Hepatocyte (in vitro differentiated cells): Measurements from ENCODE around the gene SH3BGR.

Source experiments
- EZH2 ChIP-seq: fragments of 200-600 bp; sonication (generic); IDR thresholded peaks from 2 replicates; pipeline ENCODE4 v1.6.1; 2016; ENCODE audit warnings: antibody characterized with exemption, mild to moderate bottlenecking, borderline replicate concordance
- TF ChIP-seq, protein P1 (sequence below): fragments of 200-600 bp; sonication (generic); IDR thresholded peaks from 2 replicates; pipeline ENCODE4 v1.5.1; 2016; ENCODE audit warnings: antibody characterized with exemption, mild to moderate bottlenecking; ENCODE audit not compliant: poor library complexity

GRCh38 chr21:39430954-39431353 lies 20.8 kb upstream of the SH3BGR start:
- TF ChIP-seq, protein P1, sequence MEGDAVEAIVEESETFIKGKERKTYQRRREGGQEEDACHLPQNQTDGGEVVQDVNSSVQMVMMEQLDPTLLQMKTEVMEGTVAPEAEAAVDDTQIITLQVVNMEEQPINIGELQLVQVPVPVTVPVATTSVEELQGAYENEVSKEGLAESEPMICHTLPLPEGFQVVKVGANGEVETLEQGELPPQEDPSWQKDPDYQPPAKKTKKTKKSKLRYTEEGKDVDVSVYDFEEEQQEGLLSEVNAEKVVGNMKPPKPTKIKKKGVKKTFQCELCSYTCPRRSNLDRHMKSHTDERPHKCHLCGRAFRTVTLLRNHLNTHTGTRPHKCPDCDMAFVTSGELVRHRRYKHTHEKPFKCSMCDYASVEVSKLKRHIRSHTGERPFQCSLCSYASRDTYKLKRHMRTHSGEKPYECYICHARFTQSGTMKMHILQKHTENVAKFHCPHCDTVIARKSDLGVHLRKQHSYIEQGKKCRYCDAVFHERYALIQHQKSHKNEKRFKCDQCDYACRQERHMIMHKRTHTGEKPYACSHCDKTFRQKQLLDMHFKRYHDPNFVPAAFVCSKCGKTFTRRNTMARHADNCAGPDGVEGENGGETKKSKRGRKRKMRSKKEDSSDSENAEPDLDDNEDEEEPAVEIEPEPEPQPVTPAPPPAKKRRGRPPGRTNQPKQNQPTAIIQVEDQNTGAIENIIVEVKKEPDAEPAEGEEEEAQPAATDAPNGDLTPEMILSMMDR = no peak
- no peak for TF ChIP-seq EZH2
